ENCODE data around the gene EFTUD2. TPM values are rescaled to one million over a fixed set of nuclear protein-coding genes. Genes with fewer than 3 reads are reported as not detected.
A peak's percentile ranks its signal among the peaks of the same experiment; 100 is the strongest.

EFTUD2 gene
- total and polyA plus RNA-seq, 2 of the 13 experiments (the other 11 are each of a cell fraction or from before 2014, with no cell fraction given): 111 to 137 TPM

GRCh38 chr17:44947461-44948314 is 48.4 kb upstream of the EFTUD2 start, which contains the start of gene KIF18B (continued):
- TF ChIP-seq E2F5 (CRISPR knock-in tag; conservative IDR thresholded peaks at IDR 0.05) (peak; percentile 99), MAF1 (CRISPR knock-in tag; IDR thresholded peaks at IDR 0.05; ENCODE audit: borderline replicate concordance) (peak; percentile 88), PLRG1 (conservative IDR thresholded peaks at IDR 0.05) (no peak), ZSCAN20 (CRISPR knock-in tag; IDR thresholded peaks at IDR 0.05; ENCODE audit: borderline replicate concordance) (no peak), PRMT3 (CRISPR knock-in tag; IDR thresholded peaks at IDR 0.05; ENCODE audit: borderline replicate concordance, low read depth) (peak; percentile 43), TMF1 (CRISPR knock-in tag; IDR thresholded peaks at IDR 0.05; ENCODE audit: low read depth) (peak; percentile 95), TERF1 (CRISPR knock-in tag; IDR thresholded peaks at IDR 0.05) (no peak), ZNF280B (CRISPR knock-in tag; IDR thresholded peaks at IDR 0.05; ENCODE audit: borderline replicate concordance) (peak; percentile 85; the same call in 1 of the 2 replicates), MATR3 (CRISPR knock-in tag; IDR thresholded peaks at IDR 0.05) (no peak), NCOA2 (CRISPR knock-in tag; IDR thresholded peaks at IDR 0.05) (no peak), PHF21A (CRISPR knock-in tag; IDR thresholded peaks at IDR 0.05) (peak; percentile 75), SP2 (CRISPR knock-in tag; IDR thresholded peaks at IDR 0.05) (peak; percentile 84), GATA4 (IDR thresholded peaks at IDR 0.05; ENCODE audit: borderline replicate concordance, low read depth) (no peak; the same call in 1 of the 2 replicates), ZNF510 (CRISPR knock-in tag; IDR thresholded peaks at IDR 0.05; ENCODE audit: low read depth) (peak; percentile 78; the same call in 1 of the 2 replicates), MXD4 (CRISPR knock-in tag; IDR thresholded peaks at IDR 0.05) (peak; percentile 90), ZNF552 (CRISPR knock-in tag; IDR thresholded peaks at IDR 0.05; ENCODE audit: borderline replicate concordance) (no peak), PHF5A (CRISPR knock-in tag; IDR thresholded peaks at IDR 0.05; ENCODE audit: low read depth, unreplicated experiment) (no peak), NFATC3 (CRISPR knock-in tag; IDR thresholded peaks at IDR 0.05) (no peak; the same call in 1 of the 2 replicates), ZBTB20 (CRISPR knock-in tag; IDR thresholded peaks at IDR 0.05; ENCODE audit: borderline replicate concordance, low read depth) (peak; percentile 81; the same call in 1 of the 2 replicates), ATAD3A (CRISPR knock-in tag; IDR thresholded peaks at IDR 0.05) (no peak), ZNF33B (CRISPR knock-in tag; IDR thresholded peaks at IDR 0.05) (no peak), KDM3A (CRISPR knock-in tag; IDR thresholded peaks at IDR 0.05; ENCODE audit: low read depth) (no peak), PREB (CRISPR knock-in tag; IDR thresholded peaks at IDR 0.05) (no peak), FOXK2 (IDR thresholded peaks at IDR 0.05) (peak; percentile 41; the same call in 1 of the 2 replicates), MED13 (CRISPR knock-in tag; IDR thresholded peaks at IDR 0.05) (peak; percentile 22; the same call in 1 of the 2 replicates), FOXA3 (CRISPR knock-in tag; IDR thresholded peaks at IDR 0.05) (peak; percentile 24; the same call in 1 of the 2 replicates), ZBTB7B (CRISPR knock-in tag; IDR thresholded peaks at IDR 0.05) (no peak)
